Liver (tissue), 9 donors: Measurements from ENCODE around the gene MYOC. TPM values are rescaled to one million over a fixed set of nuclear protein-coding genes. Genes with fewer than 3 reads are reported as not detected.

Experiments used
- DNase-seq: peaks from one replicate; pipeline ENCODE4 v3.0.0-alpha.2; 2017; ENCODE audit warnings: low spot score
- H3K27ac ChIP-seq, 2 donors: one replicate each; pipeline ENCODE4 v1.7.0; 2013; ENCODE audit warnings: inconsistent platforms in 2 of 2, low read length in 2 of 2, control low read depth in 1 of 2, low read depth in 1 of 2, mild to moderate bottlenecking in 1 of 2
- H3K27me3 ChIP-seq, 4 donors: one replicate each; pipeline versions ENCODE4 v1.6.1 to v1.7.0; 2013; ENCODE audit warnings: low read length in 3 of 4, inconsistent platforms in 1 of 4, mild to moderate bottlenecking in 1 of 4, moderate library complexity in 1 of 4; ENCODE audit not compliant: control insufficient read depth in 4 of 4, insufficient read depth in 4 of 4
- H3K36me3 ChIP-seq, 4 donors: one replicate each; pipeline versions ENCODE4 v1.6.1 to v1.7.0; 2013; ENCODE audit warnings: low read length in 3 of 4, mild to moderate bottlenecking in 3 of 4, low read depth in 1 of 4, moderate library complexity in 1 of 4; ENCODE audit not compliant: control insufficient read depth in 4 of 4, insufficient read depth in 3 of 4
- H3K4me1 ChIP-seq, 4 donors: one replicate each; pipeline versions ENCODE4 v1.6.1 to v1.7.0; 2013; ENCODE audit warnings: low read length in 3 of 4, mild to moderate bottlenecking in 3 of 4, moderate library complexity in 1 of 4; ENCODE audit not compliant: control insufficient read depth in 4 of 4, insufficient read depth in 4 of 4
- H3K4me3 ChIP-seq, 3 donors: one replicate each; pipeline versions ENCODE4 v1.6.1 to v1.7.0; 2013; ENCODE audit warnings: low read length in 3 of 3, control low read depth in 1 of 3, low read depth in 1 of 3, mild to moderate bottlenecking in 1 of 3
- H3K9ac ChIP-seq, 2 donors: one replicate each; pipeline ENCODE4 v1.7.0; 2013; ENCODE audit warnings: low read length in 2 of 2, mild to moderate bottlenecking in 2 of 2, moderate library complexity in 2 of 2, control low read depth in 1 of 2, low read depth in 1 of 2
- H3K9me3 ChIP-seq, 4 donors: one replicate each; pipeline versions ENCODE4 v1.6.1 to v1.7.0; 2013; ENCODE audit warnings: low read length in 3 of 4; ENCODE audit not compliant: control insufficient read depth in 4 of 4
- ATF3 ChIP-seq: IDR thresholded peaks from 2 replicates; pipeline ENCODE4 v1.6.1; 2016; ENCODE audit warnings: antibody characterized with exemption
- CTCF ChIP-seq: fragments of 150-350 bp; IDR thresholded peaks from 2 replicates; pipeline ENCODE4 v1.5.1; 2017; ENCODE audit warnings: improper control_type of control experiment, low read depth, low read length; ENCODE audit not compliant: missing input control
- EGR1 ChIP-seq, 2 donors: IDR thresholded peaks; 2 replicates each; pipeline ENCODE4 v1.6.1; 2016 to 2018; ENCODE audit warnings: antibody characterized with exemption in 2 of 2, low read depth in 2 of 2
- FOXA1 ChIP-seq: IDR thresholded peaks from 2 replicates; pipeline ENCODE4 v1.6.1; 2016; ENCODE audit warnings: antibody characterized with exemption
- FOXA2 ChIP-seq: IDR thresholded peaks from 2 replicates; pipeline ENCODE4 v1.6.1; 2016; ENCODE audit warnings: antibody characterized with exemption
- GABPA ChIP-seq, 2 donors: IDR thresholded peaks in 1 of 2; conservative IDR thresholded peaks in 1 of 2; 2 replicates each; pipeline ENCODE4 v1.6.1; 2016; ENCODE audit warnings: antibody characterized with exemption in 2 of 2, mild to moderate bottlenecking in 1 of 2, moderate library complexity in 1 of 2
- HNF4A ChIP-seq, 2 donors: conservative IDR thresholded peaks; 2 replicates each; pipeline ENCODE4 v1.6.1; 2016; ENCODE audit warnings: antibody characterized with exemption in 2 of 2, mild to moderate bottlenecking in 2 of 2
- HNF4G ChIP-seq: IDR thresholded peaks from 2 replicates; pipeline ENCODE4 v1.6.1; 2016; ENCODE audit warnings: antibody characterized with exemption
- JUND ChIP-seq, 2 donors: IDR thresholded peaks; 2 replicates each; pipeline ENCODE4 v1.6.1; 2016; ENCODE audit warnings: antibody characterized with exemption in 2 of 2
- NR2F2 ChIP-seq: IDR thresholded peaks from 2 replicates; pipeline ENCODE4 v1.6.1; 2016; ENCODE audit warnings: antibody characterized with exemption
- RAD21 ChIP-seq, 2 donors: IDR thresholded peaks; 2 replicates each; pipeline ENCODE4 v1.6.1; 2016; ENCODE audit warnings: antibody characterized with exemption in 2 of 2, mild to moderate bottlenecking in 2 of 2
- RXRA ChIP-seq, 2 donors: IDR thresholded peaks; 2 replicates each; pipeline ENCODE4 v1.6.1; 2017 to 2018; ENCODE audit warnings: antibody characterized with exemption in 2 of 2, mild to moderate bottlenecking in 1 of 2
- SP1 ChIP-seq: IDR thresholded peaks from 2 replicates; pipeline ENCODE4 v1.6.1; 2018; ENCODE audit warnings: antibody characterized with exemption, mild to moderate bottlenecking
- TAF1 ChIP-seq: conservative IDR thresholded peaks from 2 replicates; pipeline ENCODE4 v1.6.1; 2016; ENCODE audit warnings: antibody characterized with exemption, mild to moderate bottlenecking
- YY1 ChIP-seq: IDR thresholded peaks from 2 replicates; pipeline ENCODE4 v1.6.1; 2016; ENCODE audit warnings: antibody characterized with exemption, mild to moderate bottlenecking
- ZBTB33 ChIP-seq: IDR thresholded peaks from 2 replicates; pipeline ENCODE4 v1.6.1; 2016; ENCODE audit warnings: antibody characterized with exemption
- WGBS: extraction: QIAGEN DNeasy Blood & Tissue Kit; methylation state at CpG from one replicate; pipeline ENCODE4 v1.1.7; 2013; 5-methylcytosine and 5-hydroxymethylcytosine counted together
- polyA plus RNA-seq, 2 donors: library from polyadenylated mRNA; stranded (reverse) in 1 of 2; unstranded in 1 of 2; fragments of 200-250 nt in 1 of 2; fragments of >200 nt in 1 of 2; fragmentation: Nextera tagmentation in 1 of 2; extraction: Ambion mirVana in 1 of 2; gene quantifications; one replicate each; pipeline versions ENCODE4 v1.2.1 to v1.2.3, GENCODE V29; 2013 to 2015
- total RNA-seq, 2 donors: library from RNA; depleted of rRNA; stranded (reverse); fragments of >200 nt; gene quantifications; one replicate each; pipeline ENCODE4 v1.2.3, GENCODE V29; 2014
- TF ChIP-seq, protein P1 (sequence below): IDR thresholded peaks from 2 replicates; pipeline ENCODE4 v1.6.1; 2016; ENCODE audit warnings: antibody characterized with exemption, mild to moderate bottlenecking
- TF ChIP-seq, protein P2 (sequence below): IDR thresholded peaks from 2 replicates; pipeline ENCODE4 v1.6.1; 2016; ENCODE audit warnings: antibody characterized with exemption
- donor health status: healthy.
- donor health status: healthy.
- donor health status: healthy.
- donor health status: healthy.
- donor health status: healthy.

MYOC gene
- total and polyA plus RNA-seq, 4 donors = 0.17 to 0.18 TPM; not detected in 2

GRCh38 chr1:171640225-171640624, 12.3 kb downstream of the MYOC start:
- Histone ChIP-seq H3K36me3 (no peaks in the 10 kb centered on the region), H3K4me3 (no peak overlapping the region), H3K9ac (no peak overlapping the region), H3K9me3 (no peaks in the 10 kb centered on the region), H3K4me1 (peaks cover 0 to 6% (median 4%) of the 10 kb centered on the region in 4 donors), H3K27me3 (no peaks in the 10 kb centered on the region), H3K27ac (no peak overlapping the region)
- DNase-seq = no peak
- 95% methylated on average over 1 of the region's 1 CpG for WGBS
- no peak for TF ChIP-seq YY1

DNA sequence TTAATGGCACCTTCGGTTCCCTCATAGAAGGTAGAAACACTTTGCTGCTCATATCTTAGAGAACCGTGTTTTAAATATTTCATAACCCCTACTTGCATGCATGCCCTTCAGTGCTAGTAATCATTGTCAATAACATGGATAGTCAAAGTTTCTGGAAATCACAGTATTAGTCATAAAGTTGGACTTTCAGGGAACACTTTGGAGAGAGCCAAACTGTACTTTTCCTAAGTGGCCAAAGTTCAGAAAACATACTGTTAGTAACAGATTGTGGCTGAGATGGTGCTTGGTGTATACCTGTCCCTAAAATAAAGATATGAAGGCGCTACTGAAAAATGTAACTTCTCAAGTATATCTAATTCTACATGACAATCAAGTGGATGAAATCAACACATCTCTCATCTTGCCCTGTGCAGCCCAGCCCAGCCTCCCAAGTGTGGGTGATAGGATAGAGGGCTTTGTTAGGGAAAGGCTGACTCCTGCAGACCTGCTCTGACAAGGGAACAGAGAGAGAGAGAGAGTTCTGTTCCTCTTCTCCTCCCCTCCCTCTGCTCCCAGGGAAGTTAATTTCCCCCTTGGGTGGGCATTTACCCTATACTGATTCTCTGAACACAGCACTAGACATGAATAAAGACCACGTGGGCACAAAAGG, 14.4 kb downstream of the MYOC start:
- Histone ChIP-seq H3K4me1 (no peaks in the 10 kb centered on the region), H3K27ac (no peak overlapping the region), H3K4me3 (no peak overlapping the region), H3K36me3 (no peaks in the 10 kb centered on the region), H3K9me3 (no peaks in the 10 kb centered on the region), H3K27me3 (no peaks in the 10 kb centered on the region), H3K9ac (no peak overlapping the region)
- WGBS = 63% methylated on average over 4 of the region's 4 CpGs
- no peak for DNase-seq
- TF ChIP-seq ZBTB33 (no peak), NR2F2 (no peak), HNF4A (conservative IDR thresholded peaks at IDR 0.05) (no peak), GABPA (IDR thresholded peaks at IDR 0.05 in 1 of 2, conservative IDR thresholded peaks at IDR 0.05 in 1 of 2) (no peak), FOXA2 (no peak), RXRA (IDR thresholded peaks at IDR 0.05) (no peak), ATF3 (no peak), JUND (IDR thresholded peaks at IDR 0.05) (no peak), FOXA1 (no peak), EGR1 (IDR thresholded peaks at IDR 0.05; ENCODE audit: low read depth in 2 of 2) (no peak), HNF4G (no peak), SP1 (no peak), CTCF (no peak), RAD21 (IDR thresholded peaks at IDR 0.05) (no peak), TAF1 (no peak), YY1 (no peak)
- TF ChIP-seq, protein P1, sequence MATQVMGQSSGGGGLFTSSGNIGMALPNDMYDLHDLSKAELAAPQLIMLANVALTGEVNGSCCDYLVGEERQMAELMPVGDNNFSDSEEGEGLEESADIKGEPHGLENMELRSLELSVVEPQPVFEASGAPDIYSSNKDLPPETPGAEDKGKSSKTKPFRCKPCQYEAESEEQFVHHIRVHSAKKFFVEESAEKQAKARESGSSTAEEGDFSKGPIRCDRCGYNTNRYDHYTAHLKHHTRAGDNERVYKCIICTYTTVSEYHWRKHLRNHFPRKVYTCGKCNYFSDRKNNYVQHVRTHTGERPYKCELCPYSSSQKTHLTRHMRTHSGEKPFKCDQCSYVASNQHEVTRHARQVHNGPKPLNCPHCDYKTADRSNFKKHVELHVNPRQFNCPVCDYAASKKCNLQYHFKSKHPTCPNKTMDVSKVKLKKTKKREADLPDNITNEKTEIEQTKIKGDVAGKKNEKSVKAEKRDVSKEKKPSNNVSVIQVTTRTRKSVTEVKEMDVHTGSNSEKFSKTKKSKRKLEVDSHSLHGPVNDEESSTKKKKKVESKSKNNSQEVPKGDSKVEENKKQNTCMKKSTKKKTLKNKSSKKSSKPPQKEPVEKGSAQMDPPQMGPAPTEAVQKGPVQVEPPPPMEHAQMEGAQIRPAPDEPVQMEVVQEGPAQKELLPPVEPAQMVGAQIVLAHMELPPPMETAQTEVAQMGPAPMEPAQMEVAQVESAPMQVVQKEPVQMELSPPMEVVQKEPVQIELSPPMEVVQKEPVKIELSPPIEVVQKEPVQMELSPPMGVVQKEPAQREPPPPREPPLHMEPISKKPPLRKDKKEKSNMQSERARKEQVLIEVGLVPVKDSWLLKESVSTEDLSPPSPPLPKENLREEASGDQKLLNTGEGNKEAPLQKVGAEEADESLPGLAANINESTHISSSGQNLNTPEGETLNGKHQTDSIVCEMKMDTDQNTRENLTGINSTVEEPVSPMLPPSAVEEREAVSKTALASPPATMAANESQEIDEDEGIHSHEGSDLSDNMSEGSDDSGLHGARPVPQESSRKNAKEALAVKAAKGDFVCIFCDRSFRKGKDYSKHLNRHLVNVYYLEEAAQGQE = no peak
- TF ChIP-seq, protein P2, sequence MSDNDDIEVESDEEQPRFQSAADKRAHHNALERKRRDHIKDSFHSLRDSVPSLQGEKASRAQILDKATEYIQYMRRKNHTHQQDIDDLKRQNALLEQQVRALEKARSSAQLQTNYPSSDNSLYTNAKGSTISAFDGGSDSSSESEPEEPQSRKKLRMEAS = no peak
